SH-SY5Y (cell line): ENCODE data around the gene HOXB9.

Experiments used
- GATA2 ChIP-seq: IDR thresholded peaks from 2 replicates; pipeline ENCODE4 v1.6.1; 2011; ENCODE audit warnings: mild to moderate bottlenecking, low read depth, low read length
- GATA3 ChIP-seq: IDR thresholded peaks from 2 replicates; pipeline ENCODE4 v1.6.1; 2011; ENCODE audit warnings: low read depth, mild to moderate bottlenecking, low read length, moderate library complexity

GRCh38 chr17:48590607-48591161 is 35.5 kb downstream of the HOXB9 start:
- TF ChIP-seq GATA2 (no peak), GATA3 (no peak)
